Astrocyte (in vitro differentiated cells and primary cell): ENCODE data around the gene CPAMD8. TPM values are rescaled to one million over a fixed set of nuclear protein-coding genes. Genes with fewer than 3 reads are reported as not detected.

Experiments used
- DNase-seq: peaks from one replicate; pipeline ENCODE4 v3.0.0-alpha.2; 2010; ENCODE audit warnings: low read depth
- FAIRE-seq: peaks from 2 replicates; lab custom pipeline; 2011; peaks lifted over from hg19 to GRCh38; lab: Jason Lieb, UNC
- H2AFZ ChIP-seq: 2 replicates; pipeline ENCODE4 v1.6.0; 2012; ENCODE audit warnings: low read depth, low read length, inconsistent platforms
- H3K27ac ChIP-seq: 2 replicates; pipeline ENCODE4 v1.5.1; 2011; ENCODE audit warnings: low read depth, low read length, inconsistent platforms
- H3K27me3 ChIP-seq: 2 replicates; pipeline ENCODE4 v1.6.0; 2011; ENCODE audit warnings: low read length, inconsistent platforms; ENCODE audit not compliant: insufficient read depth
- H3K36me3 ChIP-seq: 2 replicates; pipeline ENCODE4 v1.5.1; 2011; ENCODE audit warnings: low read length, inconsistent platforms; ENCODE audit not compliant: insufficient read depth
- H3K4me1 ChIP-seq: 2 replicates; pipeline ENCODE4 v1.5.1; 2011; ENCODE audit warnings: low read length, inconsistent platforms; ENCODE audit not compliant: insufficient read depth
- H3K4me2 ChIP-seq: 2 replicates; pipeline ENCODE4 v1.6.0; 2012; ENCODE audit warnings: low read length, inconsistent platforms
- H3K4me3 ChIP-seq: 2 replicates; pipeline ENCODE4 v1.5.1; 2011; ENCODE audit warnings: low read depth, mild to moderate bottlenecking, low read length, inconsistent platforms; ENCODE audit not compliant: insufficient read depth
- H3K79me2 ChIP-seq: 2 replicates; pipeline ENCODE4 v1.6.0; 2012; ENCODE audit warnings: mild to moderate bottlenecking, low read length, inconsistent platforms; ENCODE audit not compliant: insufficient read depth
- H3K9ac ChIP-seq: 2 replicates; pipeline ENCODE4 v1.6.0; 2012; ENCODE audit warnings: mild to moderate bottlenecking, low read length, inconsistent platforms
- H3K9me3 ChIP-seq: 2 replicates; pipeline ENCODE4 v1.5.1; 2012; ENCODE audit warnings: low read depth, mild to moderate bottlenecking, low read length, inconsistent platforms; ENCODE audit not compliant: insufficient read depth
- H4K20me1 ChIP-seq: 2 replicates; pipeline ENCODE4 v1.6.0; 2012; ENCODE audit warnings: low read length, inconsistent platforms; ENCODE audit not compliant: insufficient read depth
- H3K27ac Mint-ChIP-seq: one replicate; pipeline ENCODE4 v1.8.0; 2021; ENCODE audit warnings: mild to moderate bottlenecking, mixed read lengths; ENCODE audit not compliant: unreplicated experiment
- H3K27me3 Mint-ChIP-seq: one replicate; pipeline ENCODE4 v1.8.0; 2021; ENCODE audit warnings: low read depth, mixed read lengths; ENCODE audit not compliant: unreplicated experiment
- H3K36me3 Mint-ChIP-seq: one replicate; pipeline ENCODE4 v1.8.0; 2021; ENCODE audit warnings: low read depth, mixed read lengths; ENCODE audit not compliant: unreplicated experiment
- H3K4me1 Mint-ChIP-seq: one replicate; pipeline ENCODE4 v1.8.0; 2021; ENCODE audit warnings: low read depth, mixed read lengths; ENCODE audit not compliant: unreplicated experiment
- H3K4me3 Mint-ChIP-seq: one replicate; pipeline ENCODE4 v1.8.0; 2021; ENCODE audit warnings: mild to moderate bottlenecking, moderate library complexity, mixed read lengths; ENCODE audit not compliant: unreplicated experiment
- H3K9me3 Mint-ChIP-seq: one replicate; pipeline ENCODE4 v1.8.0; 2021; ENCODE audit warnings: mild to moderate bottlenecking, mixed read lengths; ENCODE audit not compliant: unreplicated experiment
- EZH2 ChIP-seq: IDR thresholded peaks from 2 replicates; pipeline ENCODE4 v1.6.1; 2012; ENCODE audit warnings: mild to moderate bottlenecking, low read length, inconsistent platforms; ENCODE audit not compliant: insufficient read depth
- total RNA-seq: library from RNA; stranded (reverse); gene quantifications from 2 replicates; pipeline ENCODE4 v1.2.1, GENCODE V29; 2021
- TF ChIP-seq, protein P1 (sequence below): IDR thresholded peaks from 2 replicates; pipeline ENCODE4 v1.5.1; 2011; ENCODE audit warnings: low read depth, mild to moderate bottlenecking, inconsistent platforms, low read length, moderate library complexity; ENCODE audit not compliant: insufficient read depth

The CPAMD8 gene
- total RNA-seq, 1 donor from 2014 or later, result 1.9 TPM

DNA sequence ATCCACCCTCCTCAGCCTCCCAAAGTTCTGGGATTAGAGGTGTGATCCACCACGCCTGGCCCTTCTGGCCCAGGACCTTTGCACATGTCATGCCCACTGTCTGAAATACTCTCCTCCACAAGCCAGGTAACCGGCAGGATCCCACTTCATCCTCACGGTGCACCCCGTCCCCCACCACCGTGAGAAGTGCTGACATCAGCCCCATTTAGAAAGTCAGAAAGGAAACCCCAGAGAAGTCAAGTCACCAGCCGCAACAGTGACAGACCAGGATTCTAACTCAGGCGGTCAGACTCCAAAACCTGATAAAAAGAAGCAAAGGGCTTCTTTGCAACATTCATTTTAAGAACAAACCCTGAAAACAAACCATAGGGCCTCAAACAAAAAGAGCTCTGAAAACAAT is 3.9 kb downstream of the CPAMD8 start:
- peaks cover 5% of the 10 kb centered on the region for H3K36me3 Mint-ChIP-seq
- H3K27ac Mint-ChIP-seq, result no peak overlapping the region
- H3K79me2 ChIP-seq, result no peaks in the 10 kb centered on the region
- DNase-seq (no peak), FAIRE-seq (no peak)
- H3K4me3 Mint-ChIP-seq, result no peak overlapping the region
- no peak for TF ChIP-seq EZH2
- TF ChIP-seq, protein P1, sequence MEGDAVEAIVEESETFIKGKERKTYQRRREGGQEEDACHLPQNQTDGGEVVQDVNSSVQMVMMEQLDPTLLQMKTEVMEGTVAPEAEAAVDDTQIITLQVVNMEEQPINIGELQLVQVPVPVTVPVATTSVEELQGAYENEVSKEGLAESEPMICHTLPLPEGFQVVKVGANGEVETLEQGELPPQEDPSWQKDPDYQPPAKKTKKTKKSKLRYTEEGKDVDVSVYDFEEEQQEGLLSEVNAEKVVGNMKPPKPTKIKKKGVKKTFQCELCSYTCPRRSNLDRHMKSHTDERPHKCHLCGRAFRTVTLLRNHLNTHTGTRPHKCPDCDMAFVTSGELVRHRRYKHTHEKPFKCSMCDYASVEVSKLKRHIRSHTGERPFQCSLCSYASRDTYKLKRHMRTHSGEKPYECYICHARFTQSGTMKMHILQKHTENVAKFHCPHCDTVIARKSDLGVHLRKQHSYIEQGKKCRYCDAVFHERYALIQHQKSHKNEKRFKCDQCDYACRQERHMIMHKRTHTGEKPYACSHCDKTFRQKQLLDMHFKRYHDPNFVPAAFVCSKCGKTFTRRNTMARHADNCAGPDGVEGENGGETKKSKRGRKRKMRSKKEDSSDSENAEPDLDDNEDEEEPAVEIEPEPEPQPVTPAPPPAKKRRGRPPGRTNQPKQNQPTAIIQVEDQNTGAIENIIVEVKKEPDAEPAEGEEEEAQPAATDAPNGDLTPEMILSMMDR, result no peak
- H3K4me2 ChIP-seq, result no peak overlapping the region
- H3K4me1 Mint-ChIP-seq, result peaks cover 4% of the 10 kb centered on the region
- peaks cover 14% of the 10 kb centered on the region for H3K9me3 Mint-ChIP-seq
- H2AFZ ChIP-seq, result no peak overlapping the region
- H3K9me3 ChIP-seq, result peaks cover 6% of the 10 kb centered on the region
- no peak overlapping the region for H3K27ac ChIP-seq
- H3K27me3 Mint-ChIP-seq, result peaks cover 25% of the 10 kb centered on the region
- H3K9ac ChIP-seq, result no peak overlapping the region
- H3K4me3 ChIP-seq, result no peak overlapping the region
- H3K36me3 ChIP-seq, result no peaks in the 10 kb centered on the region
- no peaks in the 10 kb centered on the region for H3K4me1 ChIP-seq
- no peaks in the 10 kb centered on the region for H4K20me1 ChIP-seq
- H3K27me3 ChIP-seq, result peaks cover 23% of the 10 kb centered on the region

- Histone ChIP-seq H4K20me1 (no peaks in the 10 kb centered on the region), H3K36me3 (no peaks in the 10 kb centered on the region), H2AFZ (no peak overlapping the region), H3K4me2 (no peak overlapping the region), H3K9ac (no peak overlapping the region), H3K4me3 (no peak overlapping the region), H3K79me2 (no peaks in the 10 kb centered on the region), H3K4me1 (no peaks in the 10 kb centered on the region), H3K27me3 (peaks cover 18% of the 10 kb centered on the region), H3K27ac (no peak overlapping the region), H3K9me3 (peaks cover 6% of the 10 kb centered on the region)
- no peak for DNase-seq
- peaks cover 21% of the 10 kb centered on the region for H3K27me3 Mint-ChIP-seq
- peaks cover 14% of the 10 kb centered on the region for H3K9me3 Mint-ChIP-seq
- H3K36me3 Mint-ChIP-seq, result peaks cover 5% of the 10 kb centered on the region
- H3K4me3 Mint-ChIP-seq, result no peak overlapping the region
- TF ChIP-seq, protein P1, result no peak
- TF ChIP-seq EZH2, result no peak
- FAIRE-seq, result no peak
- no peak overlapping the region for H3K27ac Mint-ChIP-seq
- H3K4me1 Mint-ChIP-seq, result peaks cover 4% of the 10 kb centered on the region
These were observed 4.6 kb downstream of the CPAMD8 start for GRCh38 chr19:17021793-17022590.

- Mint-ChIP-seq H3K4me3 (no peak overlapping the region), H3K27me3 (peaks cover 24% of the 10 kb centered on the region), H3K36me3 (peaks cover 5% of the 10 kb centered on the region), H3K9me3 (peaks cover 14% of the 10 kb centered on the region), H3K4me1 (peaks cover 4% of the 10 kb centered on the region), H3K27ac (no peak overlapping the region)
- DNase-seq (no peak), FAIRE-seq (no peak)
- H3K27ac ChIP-seq, result no peak overlapping the region
- H4K20me1 ChIP-seq, result no peaks in the 10 kb centered on the region
- peaks cover 18% of the 10 kb centered on the region for H3K27me3 ChIP-seq
- H3K36me3 ChIP-seq, result no peaks in the 10 kb centered on the region
- no peaks in the 10 kb centered on the region for H3K4me1 ChIP-seq
- no peaks in the 10 kb centered on the region for H3K79me2 ChIP-seq
- TF ChIP-seq, protein P1, result no peak
- TF ChIP-seq EZH2, result no peak
- no peak overlapping the region for H3K4me2 ChIP-seq
- H3K9me3 ChIP-seq, result peaks cover 6% of the 10 kb centered on the region
- H3K9ac ChIP-seq, result no peak overlapping the region
- no peak overlapping the region for H3K4me3 ChIP-seq
- H2AFZ ChIP-seq, result no peak overlapping the region
These were observed 5.3 kb downstream of the CPAMD8 start for GRCh38 chr19:17021328-17021727.
